GM12873 (cell line): ENCODE results near the gene OSBPL10.

Experiments used
- TF ChIP-seq, protein P1 (sequence below): IDR thresholded peaks from 2 replicates; pipeline ENCODE4 v1.5.1; 2012; ENCODE audit warnings: low read depth, mild to moderate bottlenecking, moderate library complexity, low read length, control low read depth; ENCODE audit not compliant: insufficient read depth; ENCODE audit errors: missing control alignments

Gene OSBPL10

DNA sequence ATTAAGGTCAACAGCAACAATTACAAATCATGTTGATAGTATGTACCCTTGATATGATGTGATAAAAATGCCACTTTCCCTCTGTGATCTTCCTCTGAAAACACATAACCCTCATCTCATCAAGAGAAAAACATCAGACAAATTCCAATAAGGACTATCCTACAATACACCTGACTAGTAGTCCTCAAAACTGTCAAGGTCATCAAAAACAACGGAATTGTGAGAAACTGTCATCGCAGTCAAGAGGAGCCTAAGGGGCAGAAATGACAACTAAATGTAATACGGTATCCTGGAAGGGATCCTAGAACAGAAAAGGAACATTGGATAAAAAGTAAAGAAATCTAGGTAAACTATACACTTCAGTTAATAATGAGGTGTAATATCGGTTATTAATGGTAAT, 59.2 kb downstream of the OSBPL10 start:
- TF ChIP-seq, protein P1, sequence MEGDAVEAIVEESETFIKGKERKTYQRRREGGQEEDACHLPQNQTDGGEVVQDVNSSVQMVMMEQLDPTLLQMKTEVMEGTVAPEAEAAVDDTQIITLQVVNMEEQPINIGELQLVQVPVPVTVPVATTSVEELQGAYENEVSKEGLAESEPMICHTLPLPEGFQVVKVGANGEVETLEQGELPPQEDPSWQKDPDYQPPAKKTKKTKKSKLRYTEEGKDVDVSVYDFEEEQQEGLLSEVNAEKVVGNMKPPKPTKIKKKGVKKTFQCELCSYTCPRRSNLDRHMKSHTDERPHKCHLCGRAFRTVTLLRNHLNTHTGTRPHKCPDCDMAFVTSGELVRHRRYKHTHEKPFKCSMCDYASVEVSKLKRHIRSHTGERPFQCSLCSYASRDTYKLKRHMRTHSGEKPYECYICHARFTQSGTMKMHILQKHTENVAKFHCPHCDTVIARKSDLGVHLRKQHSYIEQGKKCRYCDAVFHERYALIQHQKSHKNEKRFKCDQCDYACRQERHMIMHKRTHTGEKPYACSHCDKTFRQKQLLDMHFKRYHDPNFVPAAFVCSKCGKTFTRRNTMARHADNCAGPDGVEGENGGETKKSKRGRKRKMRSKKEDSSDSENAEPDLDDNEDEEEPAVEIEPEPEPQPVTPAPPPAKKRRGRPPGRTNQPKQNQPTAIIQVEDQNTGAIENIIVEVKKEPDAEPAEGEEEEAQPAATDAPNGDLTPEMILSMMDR: no peak

DNA sequence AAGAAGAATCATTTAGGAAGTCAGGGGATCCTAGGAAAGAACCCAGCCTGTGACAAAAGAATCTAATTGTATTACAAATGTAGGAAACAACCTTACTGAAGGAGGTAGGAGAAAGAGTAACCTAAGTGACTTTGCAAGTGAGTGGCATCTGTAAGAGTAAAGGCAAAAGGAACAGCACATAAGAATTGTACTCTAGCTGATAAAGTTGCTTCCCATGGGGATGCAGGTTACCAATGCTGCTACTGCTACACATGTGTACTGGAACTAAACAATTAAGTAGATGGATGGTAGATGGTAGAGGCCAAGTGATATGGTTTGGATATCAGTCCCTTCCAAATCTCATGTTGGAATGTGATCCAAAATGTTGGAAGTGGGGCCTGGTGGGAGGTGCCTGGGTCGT, 60.8 kb downstream of the OSBPL10 start:
- TF ChIP-seq, protein P1: no peak

DNA sequence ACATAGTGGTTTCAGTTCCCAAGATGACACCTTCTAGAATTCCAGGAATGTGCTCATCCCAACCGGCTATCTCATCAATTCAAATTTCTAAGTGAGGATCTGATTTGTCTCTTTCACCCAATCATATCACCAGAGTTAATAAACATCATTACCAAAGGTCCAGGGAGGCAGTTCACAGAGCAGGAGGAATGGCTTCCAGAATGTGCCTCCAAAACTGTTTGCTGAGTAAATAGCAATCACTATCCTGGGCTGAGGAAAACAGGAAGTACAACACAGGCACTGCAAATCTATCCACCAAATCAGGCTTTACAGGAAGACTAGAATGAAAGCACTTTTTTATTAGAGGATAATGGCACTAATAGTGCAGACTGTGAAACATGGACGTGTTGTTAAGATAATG, 61.5 kb downstream of the OSBPL10 start:
- TF ChIP-seq, protein P1: no peak

DNA sequence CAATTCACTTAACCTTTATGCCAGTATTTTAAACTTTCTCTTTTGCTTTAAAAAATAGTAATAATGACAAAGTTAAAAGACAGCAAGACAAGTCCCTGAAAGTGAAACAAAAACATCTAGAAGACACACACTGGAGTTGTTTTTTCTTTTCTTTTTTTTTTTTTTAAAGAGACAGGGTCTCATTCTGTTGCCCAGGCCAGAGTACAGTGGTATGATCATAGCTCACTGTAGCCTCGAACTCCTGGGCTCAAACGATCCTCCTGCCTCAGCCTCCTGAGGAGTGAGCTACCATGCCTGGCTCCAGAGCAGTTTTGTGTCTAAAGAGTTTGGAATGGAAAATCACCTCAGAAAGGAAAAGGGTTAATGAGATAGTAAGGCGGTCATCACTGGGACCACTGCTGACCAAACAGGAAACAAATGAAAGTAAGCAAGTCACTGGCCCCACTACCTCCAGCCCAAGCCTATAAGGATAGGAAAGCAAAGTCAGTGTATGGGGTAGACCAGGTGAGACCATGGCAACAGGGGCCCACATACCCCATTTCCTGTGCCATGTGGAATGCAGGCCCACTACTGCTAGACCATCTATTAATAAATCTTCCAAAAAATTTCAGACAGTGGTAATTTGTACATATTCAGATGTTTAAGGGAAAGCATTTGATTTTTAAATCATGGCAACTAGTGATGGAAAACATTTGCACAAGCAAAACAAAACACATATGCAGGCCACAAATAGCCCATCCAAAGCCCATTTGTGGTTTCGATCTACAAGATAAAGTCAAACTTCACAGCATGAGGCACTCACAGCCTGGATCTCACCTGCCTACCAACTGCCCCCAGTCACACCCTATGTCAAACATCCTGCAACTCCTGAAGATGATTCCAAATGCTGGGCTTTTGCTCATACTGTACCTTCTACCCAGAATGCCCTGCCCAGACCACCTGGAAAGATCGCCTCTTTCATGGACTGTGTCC, 62.6 kb downstream of the OSBPL10 start:
- TF ChIP-seq, protein P1: no peak

DNA sequence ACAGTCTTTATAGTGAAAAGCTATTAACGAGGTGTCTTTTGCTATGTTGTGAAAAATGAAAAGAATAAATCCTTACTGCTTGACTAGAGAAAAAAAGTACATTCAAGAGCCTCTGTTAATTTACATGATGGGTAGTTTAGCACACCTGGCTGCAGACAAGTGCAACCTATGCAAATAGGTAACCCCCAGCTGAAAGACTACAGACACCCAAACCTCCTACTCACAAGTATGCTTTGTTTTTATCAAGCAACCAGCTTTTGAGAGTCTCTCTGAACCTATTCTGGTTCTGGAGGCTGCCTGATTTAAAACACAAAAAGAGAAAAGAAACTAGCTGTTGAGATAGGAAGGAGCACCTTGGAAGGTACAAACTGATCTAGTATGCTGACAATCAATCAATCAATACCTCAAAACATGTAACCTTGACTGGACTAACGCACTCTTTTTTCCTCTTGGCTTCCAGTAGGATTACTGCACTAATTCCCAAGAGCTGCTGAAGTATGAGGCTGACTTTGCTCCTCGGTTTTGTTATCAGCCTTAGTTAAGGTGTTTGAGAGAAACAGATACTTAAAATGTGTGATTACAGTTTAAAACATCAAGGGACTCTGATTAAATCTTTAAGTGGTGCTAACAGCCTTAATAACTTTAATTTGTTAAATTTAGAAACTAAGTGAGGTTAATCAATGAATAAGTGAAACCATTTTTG, 63.6 kb downstream of the OSBPL10 start:
- TF ChIP-seq, protein P1: no peak

DNA sequence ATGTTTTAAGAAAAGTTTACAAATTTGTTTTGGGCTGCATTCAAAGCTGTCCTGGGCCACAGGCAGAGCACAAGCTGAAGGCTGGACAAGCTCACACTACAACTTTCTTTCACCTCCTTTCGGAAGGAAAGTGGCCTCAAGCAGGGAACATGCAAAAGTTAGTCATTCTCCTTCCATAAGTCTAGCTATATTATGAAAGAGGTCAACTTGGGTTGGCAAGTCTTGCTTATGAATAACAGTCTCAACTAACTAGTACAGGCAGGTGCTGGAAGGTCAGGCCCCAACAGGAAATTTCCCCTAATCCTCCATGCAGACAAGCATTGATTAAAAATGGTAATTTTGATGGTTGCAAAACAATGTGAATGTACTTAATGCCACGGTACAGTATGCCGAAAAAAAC, 69.4 kb downstream of the OSBPL10 start:
- TF ChIP-seq, protein P1: no peak

DNA sequence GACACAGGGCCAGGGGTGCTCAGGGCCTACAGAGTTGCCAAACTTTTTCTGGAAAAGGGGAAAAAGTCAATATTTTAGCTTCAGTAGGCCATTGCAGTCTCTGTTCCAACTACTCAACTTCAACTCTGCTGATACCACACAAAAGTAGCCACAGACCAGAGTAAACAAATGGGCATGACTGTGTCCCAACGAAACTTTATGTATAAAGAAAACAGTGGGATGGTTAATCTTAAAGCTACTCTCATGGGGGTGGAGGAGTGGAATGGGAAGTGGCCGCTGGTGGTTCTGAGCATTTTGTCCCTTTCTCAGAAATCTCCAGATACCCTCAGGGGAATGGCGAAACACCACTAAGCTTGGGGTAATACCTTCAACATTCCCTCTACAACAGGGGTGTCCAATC, 69.9 kb downstream of the OSBPL10 start:
- TF ChIP-seq, protein P1: no peak
